ENCODE measurements around the gene FBLIM1.

Gene FBLIM1

GRCh38 chr1:15728937-15729657 is 29.5 kb upstream of the FBLIM1 start:
- DNase-seq (ENCODE audit: low read depth, low spot score) = no peak
- H3K27ac ChIP-seq = no peak overlapping the region

GRCh38 chr1:15730423-15730822 is 28.2 kb upstream of the FBLIM1 start:
- H3K27ac ChIP-seq = no peak overlapping the region
- no peak for DNase-seq (ENCODE audit: low read depth, low spot score)

GRCh38 chr1:15730936-15731335 is 27.7 kb upstream of the FBLIM1 start:
- no peak overlapping the region for H3K27ac ChIP-seq

GRCh38 chr1:15731735-15732685 is 26.6 kb upstream of the FBLIM1 start:
- H3K27ac ChIP-seq = no peak overlapping the region
- no peak for DNase-seq (ENCODE audit: low read depth, low spot score)

More at GRCh38 chr1:15730936-15731335, 27.7 kb upstream of the FBLIM1 start:
- no peak for DNase-seq (ENCODE audit: low read depth, low spot score)

- no peak for DNase-seq (ENCODE audit: low read depth, low spot score)
- no peak overlapping the region for H3K27ac ChIP-seq
Measured at GRCh38 chr1:15732686-15733081, 25.9 kb upstream of the FBLIM1 start.

- no peak for DNase-seq (ENCODE audit: low read depth, low spot score)
- H3K27ac ChIP-seq = no peak overlapping the region
Measured at GRCh38 chr1:15733218-15733725, 25.3 kb upstream of the FBLIM1 start.

- H3K27ac ChIP-seq = no peak overlapping the region
- DNase-seq (ENCODE audit: low read depth, low spot score) = no peak
Measured at GRCh38 chr1:15733726-15734226, 24.8 kb upstream of the FBLIM1 start.

GRCh38 chr1:15734296-15734695 is 24.3 kb upstream of the FBLIM1 start:
- no peak for DNase-seq (ENCODE audit: low read depth, low spot score)
- no peak overlapping the region for H3K27ac ChIP-seq

GRCh38 chr1:15734901-15735300 is 23.7 kb upstream of the FBLIM1 start:
- no peak for DNase-seq (ENCODE audit: low read depth, low spot score)
- no peak overlapping the region for H3K27ac ChIP-seq

GRCh38 chr1:15735304-15736037 is 23.1 kb upstream of the FBLIM1 start:
- H3K27ac ChIP-seq = no peak overlapping the region
- no peak for DNase-seq (ENCODE audit: low read depth, low spot score)

GRCh38 chr1:15736038-15736891 is 22.3 kb upstream of the FBLIM1 start, which contains the start of gene SLC25A34:
Gene SLC25A34 (plus strand): TSS chr1:15736258. CDS start chr1:15736486, 228 bp downstream.
- H3K27ac ChIP-seq = no peak within 1 kb of the TSS

GRCh38 chr1:15736892-15737261 is 21.7 kb upstream of the FBLIM1 start:
- DNase-seq (ENCODE audit: low read depth, low spot score) = no peak
- H3K27ac ChIP-seq = no peak overlapping the region

More at GRCh38 chr1:15736038-15736891, 22.3 kb upstream of the FBLIM1 start, which contains the start of gene SLC25A34:
- DNase-seq (ENCODE audit: low read depth, low spot score) = no peak

GRCh38 chr1:15737324-15738319 is 21.0 kb upstream of the FBLIM1 start:
- DNase-seq (ENCODE audit: low read depth, low spot score) = no peak
- no peak overlapping the region for H3K27ac ChIP-seq

- no peak overlapping the region for H3K27ac ChIP-seq
- no peak for DNase-seq (ENCODE audit: low read depth, low spot score)
Measured at GRCh38 chr1:15738416-15739113, 20.0 kb upstream of the FBLIM1 start.

GRCh38 chr1:15739259-15739658 is 19.3 kb upstream of the FBLIM1 start:
- DNase-seq (ENCODE audit: low read depth, low spot score) = no peak
- H3K27ac ChIP-seq = no peak overlapping the region

- H3K27ac ChIP-seq = no peak overlapping the region
- DNase-seq (ENCODE audit: low read depth, low spot score) = no peak
Measured at GRCh38 chr1:15739745-15740144, 18.9 kb upstream of the FBLIM1 start.
